Astrocyte of the cerebellum (primary cell): ENCODE data around the gene FANCG.
A peak's percentile ranks its signal among the peaks of the same experiment; 100 is the strongest.

Source experiments
- DNase-seq: peaks from one replicate; pipeline ENCODE4 v3.0.0-alpha.2; 2011; ENCODE audit warnings: low read depth
- H3K4me3 ChIP-seq: 2 replicates; pipeline ENCODE4 v1.5.1; 2011; ENCODE audit warnings: mild to moderate bottlenecking, low read depth, low read length, moderate library complexity
- in situ Hi-C: cut with HindIII; loops from 2 replicates; pipeline ENCODE4 v1.10.0; 2017; ENCODE audit warnings: low sequenced_read_pairs
- TF ChIP-seq, protein P1 (sequence below): IDR thresholded peaks from 2 replicates; pipeline ENCODE4 v1.5.1; 2012; ENCODE audit warnings: low read length, low read depth, moderate library complexity, mild to moderate bottlenecking; ENCODE audit errors: missing control alignments

The FANCG gene

GRCh38 chr9:35079426-35080341 is at the start of gene FANCG:
Gene FANCG, minus strand, starts transcription at chr9:35079942. Its CDS starts 418 bp downstream, at chr9:35079524.
- peak within 1 kb of the TSS; percentile 65 for H3K4me3 ChIP-seq
- DNase-seq: peak; percentile 78
- TF ChIP-seq, protein P1, sequence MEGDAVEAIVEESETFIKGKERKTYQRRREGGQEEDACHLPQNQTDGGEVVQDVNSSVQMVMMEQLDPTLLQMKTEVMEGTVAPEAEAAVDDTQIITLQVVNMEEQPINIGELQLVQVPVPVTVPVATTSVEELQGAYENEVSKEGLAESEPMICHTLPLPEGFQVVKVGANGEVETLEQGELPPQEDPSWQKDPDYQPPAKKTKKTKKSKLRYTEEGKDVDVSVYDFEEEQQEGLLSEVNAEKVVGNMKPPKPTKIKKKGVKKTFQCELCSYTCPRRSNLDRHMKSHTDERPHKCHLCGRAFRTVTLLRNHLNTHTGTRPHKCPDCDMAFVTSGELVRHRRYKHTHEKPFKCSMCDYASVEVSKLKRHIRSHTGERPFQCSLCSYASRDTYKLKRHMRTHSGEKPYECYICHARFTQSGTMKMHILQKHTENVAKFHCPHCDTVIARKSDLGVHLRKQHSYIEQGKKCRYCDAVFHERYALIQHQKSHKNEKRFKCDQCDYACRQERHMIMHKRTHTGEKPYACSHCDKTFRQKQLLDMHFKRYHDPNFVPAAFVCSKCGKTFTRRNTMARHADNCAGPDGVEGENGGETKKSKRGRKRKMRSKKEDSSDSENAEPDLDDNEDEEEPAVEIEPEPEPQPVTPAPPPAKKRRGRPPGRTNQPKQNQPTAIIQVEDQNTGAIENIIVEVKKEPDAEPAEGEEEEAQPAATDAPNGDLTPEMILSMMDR: no peak
- in situ Hi-C loops: no loop called here

DNA sequence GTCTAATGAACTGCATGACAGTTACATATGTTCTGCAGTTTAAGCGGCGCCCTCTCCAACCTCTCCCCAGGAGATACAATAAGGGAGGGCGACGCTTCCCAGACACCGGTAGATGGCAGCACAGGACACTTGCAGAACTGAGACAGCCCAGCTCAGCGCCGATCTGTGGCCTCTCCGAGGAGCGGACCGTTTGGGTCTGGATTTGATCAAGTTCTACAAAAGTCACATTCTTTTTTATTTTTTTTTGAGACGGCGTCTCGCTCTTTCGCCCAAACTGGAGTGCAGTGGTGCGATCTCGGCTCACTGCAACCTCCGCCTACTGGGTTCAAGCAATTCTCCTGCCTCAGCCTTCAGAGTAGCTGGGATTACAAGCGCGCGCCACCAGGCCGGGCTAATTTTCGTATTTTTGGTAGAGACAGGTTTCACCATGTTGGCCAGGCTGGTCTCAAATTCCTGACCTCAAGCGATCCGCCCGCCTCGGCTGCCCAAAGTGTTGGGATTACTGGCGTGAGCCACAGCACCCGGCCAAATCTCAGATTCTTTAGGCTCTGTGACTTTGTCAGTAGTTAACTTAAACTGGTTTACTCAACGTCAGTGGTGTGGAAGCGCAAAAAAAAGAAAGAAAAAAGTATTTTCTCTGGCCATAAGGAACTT is 37.3 kb upstream of the FANCG start:
- DNase-seq: peak; percentile 90
- TF ChIP-seq, protein P1: peak; percentile 93
- peak overlapping the region; percentile 68 for H3K4me3 ChIP-seq
- in situ Hi-C loops: no loop called here

DNA sequence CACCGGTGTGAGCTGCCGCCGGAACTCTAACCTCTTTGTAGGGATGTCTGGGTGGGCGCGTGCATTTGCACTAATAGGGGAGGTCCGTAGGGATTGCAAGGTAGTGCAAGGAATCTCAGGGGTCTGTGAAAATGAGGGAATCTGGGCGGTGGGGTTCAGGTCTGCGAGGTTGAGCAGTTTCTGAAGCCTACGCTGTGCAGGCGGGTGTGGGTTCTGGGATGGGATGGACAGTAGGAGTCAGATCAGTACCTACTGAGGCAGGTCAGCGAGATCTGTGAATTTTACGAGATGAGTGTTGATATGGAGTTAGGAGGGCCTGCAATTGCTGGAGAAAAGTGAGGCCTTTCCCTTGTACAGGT is 36.8 kb upstream of the FANCG start:
- in situ Hi-C loops: no loop called here
- H3K4me3 ChIP-seq: peak overlapping the region; percentile 68

GRCh38 chr9:35115680-35116538 is 36.2 kb upstream of the FANCG start, which contains the start of gene ATOSB:
Gene ATOSB, minus strand, starts transcription at chr9:35115862. Its CDS starts 7,588 bp downstream, at chr9:35108274.
- in situ Hi-C loops: no loop called here
- peak within 1 kb of the TSS; percentile 68 for H3K4me3 ChIP-seq
- DNase-seq: peak; percentile 93
- TF ChIP-seq, protein P1: no peak

More for the DNA sequence above, 36.8 kb upstream of the FANCG start:
- TF ChIP-seq, protein P1: no peak
- no peak for DNase-seq

GRCh38 chr9:35114840-35115628 is 35.3 kb upstream of the FANCG start:
- peak overlapping the region; percentile 68 for H3K4me3 ChIP-seq
- DNase-seq: no peak
- TF ChIP-seq, protein P1: no peak
- in situ Hi-C loops: no loop called here
